Breast epithelium (tissue), 3 donors: ENCODE results near the gene MIER3.

ENCODE experiments used
- POLR2AphosphoS5 ChIP-seq, 3 donors: sonication (generic); formaldehyde crosslinking; IDR thresholded peaks; one replicate each; pipeline ENCODE4 v1.6.1; 2017; ENCODE audit warnings: antibody characterized with exemption in 3 of 3
- TF ChIP-seq, protein P1 (sequence below), 3 donors: fragments of 450-650 bp; IDR thresholded peaks; one replicate each; pipeline ENCODE4 v1.5.1; 2016 to 2017; ENCODE audit warnings: antibody characterized with exemption in 3 of 3, mild to moderate bottlenecking in 3 of 3, moderate library complexity in 3 of 3

DNA sequence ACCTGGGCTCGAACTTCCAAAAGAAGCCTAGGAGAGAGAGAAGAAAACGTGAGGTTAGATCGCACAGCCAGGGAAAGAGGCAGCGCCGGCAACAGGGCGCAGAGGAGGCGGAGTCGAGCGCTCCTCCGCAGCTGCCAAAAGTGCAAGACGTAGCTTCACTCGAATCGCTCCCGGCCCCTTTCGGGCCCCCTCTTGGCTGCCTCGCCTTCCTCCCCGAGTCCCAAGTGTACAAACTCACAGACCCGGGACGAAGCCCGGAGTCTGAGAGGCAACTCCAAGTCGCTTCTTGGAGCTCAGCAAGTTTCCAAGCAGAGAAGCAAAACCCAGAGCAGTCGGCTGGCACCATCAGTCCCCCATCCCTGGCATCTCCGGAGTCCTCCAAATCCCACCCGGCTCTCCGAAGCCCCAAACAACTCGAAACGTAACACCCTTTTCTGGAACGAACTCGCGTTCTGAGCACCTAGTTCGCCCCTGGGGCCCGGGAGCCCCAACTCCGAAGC, 1.2 kb downstream of the MIER3 start:
- TF ChIP-seq, protein P1, sequence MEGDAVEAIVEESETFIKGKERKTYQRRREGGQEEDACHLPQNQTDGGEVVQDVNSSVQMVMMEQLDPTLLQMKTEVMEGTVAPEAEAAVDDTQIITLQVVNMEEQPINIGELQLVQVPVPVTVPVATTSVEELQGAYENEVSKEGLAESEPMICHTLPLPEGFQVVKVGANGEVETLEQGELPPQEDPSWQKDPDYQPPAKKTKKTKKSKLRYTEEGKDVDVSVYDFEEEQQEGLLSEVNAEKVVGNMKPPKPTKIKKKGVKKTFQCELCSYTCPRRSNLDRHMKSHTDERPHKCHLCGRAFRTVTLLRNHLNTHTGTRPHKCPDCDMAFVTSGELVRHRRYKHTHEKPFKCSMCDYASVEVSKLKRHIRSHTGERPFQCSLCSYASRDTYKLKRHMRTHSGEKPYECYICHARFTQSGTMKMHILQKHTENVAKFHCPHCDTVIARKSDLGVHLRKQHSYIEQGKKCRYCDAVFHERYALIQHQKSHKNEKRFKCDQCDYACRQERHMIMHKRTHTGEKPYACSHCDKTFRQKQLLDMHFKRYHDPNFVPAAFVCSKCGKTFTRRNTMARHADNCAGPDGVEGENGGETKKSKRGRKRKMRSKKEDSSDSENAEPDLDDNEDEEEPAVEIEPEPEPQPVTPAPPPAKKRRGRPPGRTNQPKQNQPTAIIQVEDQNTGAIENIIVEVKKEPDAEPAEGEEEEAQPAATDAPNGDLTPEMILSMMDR (IDR thresholded peaks at IDR 0.05) = no peak
- TF ChIP-seq POLR2AphosphoS5 (IDR thresholded peaks at IDR 0.05) = no peak
